Activated gamma-delta T cell (primary cell): Measurements from ENCODE around the gene SGTA.

Experiments
- DNase-seq: peaks from one replicate; lab custom pipeline; 2025; lab: John Stamatoyannopoulos, UW

SGTA gene

DNA sequence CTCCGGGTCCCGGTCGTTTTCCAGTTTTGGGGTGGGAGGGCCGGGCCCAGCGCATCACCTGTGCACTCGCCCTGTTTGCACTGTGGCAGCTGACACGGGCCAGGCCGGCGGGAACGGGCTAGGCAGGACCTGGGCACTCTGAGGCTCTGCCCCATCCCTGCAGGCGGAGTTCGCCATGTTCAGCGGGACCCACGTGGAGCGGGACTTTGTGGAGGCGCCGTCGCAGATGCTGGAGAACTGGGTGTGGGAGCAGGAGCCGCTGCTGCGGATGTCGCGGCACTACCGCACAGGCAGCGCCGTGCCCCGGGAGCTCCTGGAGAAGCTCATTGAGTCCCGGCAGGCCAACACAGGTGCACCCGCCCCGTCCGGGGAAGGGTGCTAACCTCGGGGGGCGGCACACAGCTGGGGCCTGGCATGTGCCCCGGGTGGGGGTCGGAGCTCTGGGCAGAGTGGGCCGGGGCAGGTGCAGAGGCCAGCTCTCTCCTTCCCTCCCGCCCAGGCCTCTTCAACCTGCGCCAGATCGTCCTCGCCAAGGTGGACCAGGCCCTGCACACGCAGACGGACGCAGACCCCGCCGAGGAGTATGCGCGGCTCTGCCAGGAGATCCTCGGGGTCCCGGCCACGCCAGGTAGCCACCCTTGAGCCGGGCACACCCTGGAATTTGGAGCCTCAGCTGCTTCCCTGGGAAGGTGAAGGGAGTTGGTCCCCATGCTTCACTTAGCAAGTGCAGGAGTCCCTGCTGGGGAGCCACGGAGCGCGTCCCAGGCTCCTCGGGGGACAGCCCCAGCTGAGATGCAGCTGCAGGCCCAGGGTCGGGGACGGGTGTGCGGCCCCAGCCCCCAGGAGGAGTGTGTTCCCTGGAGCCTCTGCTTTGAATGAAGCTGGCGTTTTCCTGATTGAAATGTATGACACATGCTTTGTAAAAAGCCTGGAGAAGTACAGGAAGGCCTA is 27.3 kb upstream of the SGTA start:
- DNase-seq, result no peak

DNA sequence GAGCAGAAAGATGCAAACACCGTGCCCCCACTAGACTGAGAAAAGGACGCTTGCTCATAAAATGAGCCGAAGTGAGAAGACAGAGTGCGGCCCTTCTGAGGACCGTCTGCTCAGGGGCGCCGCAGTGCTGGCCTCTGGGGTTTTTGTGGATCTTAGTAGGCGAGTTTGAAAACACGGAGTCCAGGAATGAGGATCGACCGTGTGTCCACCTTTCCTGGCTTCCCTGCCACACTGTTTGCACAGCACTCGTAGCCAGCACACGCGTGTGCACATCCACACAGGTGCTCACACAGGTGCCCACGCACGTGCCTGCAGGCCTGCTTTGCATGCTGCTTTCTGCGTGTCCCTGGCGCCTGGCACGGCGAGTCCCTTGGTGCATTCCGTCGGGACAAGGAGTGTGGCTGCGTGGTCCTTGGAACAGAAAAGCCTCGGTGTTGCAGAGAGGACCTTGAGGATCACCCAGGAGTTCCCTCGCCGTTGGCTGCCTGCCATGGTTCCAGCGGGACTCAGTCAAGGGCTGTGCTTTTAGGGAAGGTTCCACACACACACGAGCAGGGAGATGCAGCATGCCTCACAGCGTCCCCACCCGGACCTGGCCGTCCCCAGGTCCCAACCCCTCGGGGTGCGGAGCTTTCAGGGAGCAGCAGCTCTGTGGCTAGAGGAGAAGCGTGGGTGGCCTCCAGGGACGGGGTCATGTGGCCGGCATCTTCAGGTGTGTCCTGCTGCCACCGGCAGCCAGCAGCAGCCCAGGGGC is 26.5 kb upstream of the SGTA start:
- DNase-seq, result no peak

DNA sequence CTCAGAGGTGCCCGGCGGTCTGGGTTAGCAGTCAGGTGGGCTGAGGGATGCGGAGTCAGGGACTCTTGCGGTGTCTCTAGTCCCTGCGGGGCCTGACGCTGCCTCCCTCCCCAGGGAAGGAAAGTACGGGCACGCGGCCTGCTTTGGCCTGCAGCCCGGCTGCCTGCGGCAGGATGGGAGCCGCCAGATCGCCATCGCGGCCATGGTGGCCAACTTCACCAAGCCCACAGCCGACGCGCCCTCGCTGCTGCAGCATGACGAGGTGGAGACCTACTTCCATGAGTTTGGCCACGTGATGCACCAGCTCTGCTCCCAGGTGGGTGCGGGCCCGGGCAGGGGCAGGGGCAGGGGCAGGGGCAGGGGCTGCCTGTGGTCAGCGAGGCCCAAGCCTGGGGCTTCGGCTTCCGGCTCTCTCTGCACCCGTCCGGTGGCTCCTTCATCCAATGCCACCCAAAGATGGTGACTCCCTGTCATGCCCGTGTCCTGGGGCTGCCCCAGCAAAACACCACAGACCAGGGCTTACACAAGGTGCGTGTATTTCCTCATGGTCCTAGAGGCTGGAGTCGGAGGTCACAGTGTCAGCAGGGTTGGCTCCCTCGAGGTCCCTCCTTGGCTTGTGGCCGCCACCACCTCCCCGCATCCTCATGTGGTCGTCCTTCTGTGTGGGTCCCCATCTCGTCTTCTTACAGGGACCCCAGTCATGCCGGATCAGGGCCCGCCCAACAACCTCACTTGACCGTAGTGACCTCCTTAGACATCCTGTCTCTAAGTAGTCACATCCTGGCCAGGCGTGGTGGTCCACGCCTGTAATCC is 25.3 kb upstream of the SGTA start:
- no peak for DNase-seq

DNA sequence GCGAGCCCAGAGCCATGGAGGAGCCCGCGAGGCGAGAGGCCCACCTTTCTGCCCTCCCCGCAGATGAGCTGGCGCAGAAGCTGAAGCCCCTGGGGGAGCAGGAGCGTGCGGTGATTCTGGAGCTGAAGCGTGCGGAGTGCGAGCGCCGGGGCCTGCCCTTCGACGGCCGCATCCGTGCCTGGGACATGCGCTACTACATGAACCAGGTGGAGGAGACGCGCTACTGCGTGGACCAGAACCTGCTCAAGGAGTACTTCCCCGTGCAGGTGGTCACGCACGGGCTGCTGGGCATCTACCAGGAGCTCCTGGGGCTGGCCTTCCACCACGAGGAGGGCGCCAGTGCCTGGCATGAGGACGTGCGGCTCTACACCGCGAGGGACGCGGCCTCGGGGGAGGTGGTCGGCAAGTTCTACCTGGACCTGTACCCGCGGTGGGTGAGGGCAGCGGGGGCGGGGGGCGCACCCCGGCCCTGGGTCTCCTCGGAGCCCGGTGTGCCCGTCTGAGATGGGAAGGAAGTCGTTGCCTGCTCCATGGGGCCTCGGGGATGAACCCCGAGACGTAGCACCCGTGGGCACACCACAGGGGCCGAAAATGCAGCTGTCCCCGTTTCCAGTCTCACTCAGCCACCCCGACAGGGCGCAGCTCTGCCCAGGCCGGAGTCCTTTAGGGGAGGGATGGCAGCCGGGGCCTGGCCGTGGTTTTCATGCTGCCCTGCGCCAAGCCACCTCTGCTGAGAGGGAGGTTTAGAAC is 24.5 kb upstream of the SGTA start:
- no peak for DNase-seq

DNA sequence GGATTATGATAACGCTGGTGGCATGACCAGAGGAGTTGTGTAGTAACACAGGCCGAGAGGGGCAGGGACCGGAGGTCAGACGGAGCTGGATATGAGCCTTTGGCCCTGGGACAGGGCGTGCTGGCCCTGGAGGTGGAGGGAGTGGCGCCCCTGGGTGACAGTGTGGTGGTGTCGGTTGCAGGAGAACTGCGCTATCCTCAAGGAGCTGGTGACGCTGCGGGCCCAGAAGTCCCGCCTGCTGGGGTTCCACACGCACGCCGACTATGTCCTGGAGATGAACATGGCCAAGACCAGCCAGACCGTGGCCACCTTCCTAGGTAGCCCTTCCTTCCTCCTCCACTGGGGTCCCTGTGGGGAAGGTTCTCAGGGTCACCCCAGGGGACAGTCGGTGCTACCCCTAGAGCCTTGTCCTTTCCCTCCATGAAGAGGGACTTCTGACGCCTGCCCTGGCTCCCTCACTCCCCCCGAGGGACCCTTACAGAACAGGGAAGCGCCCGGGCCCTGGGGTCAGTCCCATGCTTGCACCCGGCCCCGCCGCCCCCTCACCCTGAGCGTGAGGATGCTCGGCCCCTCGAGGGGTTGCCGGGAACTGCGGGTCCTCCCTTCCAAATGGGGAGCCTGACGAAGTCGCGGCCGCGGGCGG is 23.8 kb upstream of the SGTA start:
- DNase-seq, result no peak

DNA sequence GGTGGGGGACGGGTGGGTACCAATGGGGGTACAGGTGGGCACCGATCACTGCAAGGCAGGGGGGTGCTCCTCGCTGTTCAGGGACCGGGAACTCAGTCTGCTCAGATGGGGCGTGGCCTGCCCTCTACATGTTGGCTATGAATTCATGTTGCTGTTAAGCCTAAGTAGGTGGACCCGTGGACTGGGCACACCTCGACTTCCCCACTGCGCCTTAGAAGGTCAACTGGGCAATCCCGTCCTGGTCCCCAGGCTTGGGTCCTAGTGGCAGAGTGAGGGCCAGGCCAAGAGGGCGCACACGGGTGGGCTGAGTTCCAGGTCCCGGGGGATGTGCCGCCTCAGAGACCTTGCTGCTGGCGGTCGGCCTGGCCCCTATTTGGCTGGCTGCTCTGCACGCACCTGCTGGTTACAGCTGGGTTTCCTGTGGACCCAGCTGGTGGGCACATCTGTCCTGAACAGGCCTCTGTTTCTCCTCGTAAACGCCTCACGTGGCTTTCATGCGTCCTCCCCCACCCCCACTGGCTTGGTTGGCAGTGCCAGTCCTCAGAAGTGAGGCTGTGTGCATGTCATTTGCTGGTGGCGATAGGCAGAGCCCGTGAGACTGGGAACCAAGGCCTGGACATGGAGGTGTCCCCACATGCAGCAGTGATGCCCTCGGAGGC is 23.0 kb upstream of the SGTA start:
- no peak for DNase-seq

DNA sequence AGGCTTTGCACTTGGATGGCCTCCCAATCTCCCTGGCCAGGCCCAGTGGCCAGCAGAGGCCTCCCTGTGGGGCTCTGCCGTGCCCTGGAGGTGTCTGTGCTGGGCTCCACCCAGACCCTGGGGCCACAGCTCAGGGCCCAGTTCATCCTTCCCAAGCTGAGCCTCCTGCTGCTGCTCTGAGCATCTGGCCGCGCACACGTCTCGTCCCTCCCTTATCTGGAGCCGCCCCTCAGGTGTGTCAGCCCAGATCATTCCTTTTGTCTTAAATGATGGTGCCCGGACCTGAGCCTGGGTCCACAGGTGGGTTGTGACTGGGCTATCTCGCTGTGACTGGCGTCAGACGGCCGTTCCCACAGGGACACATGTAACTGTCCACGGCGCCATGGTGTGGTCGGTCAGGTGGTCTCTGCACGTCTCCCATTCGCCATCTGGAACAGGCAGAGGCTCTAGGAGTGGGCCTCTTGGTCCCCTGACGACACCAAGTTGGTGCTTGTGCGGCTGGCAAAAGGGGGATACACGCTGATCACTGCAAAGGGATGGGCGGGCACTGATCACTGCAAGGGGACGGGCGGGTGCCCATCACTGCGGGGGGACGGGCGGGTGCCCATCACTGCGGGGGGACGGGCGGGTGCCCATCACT is 22.3 kb upstream of the SGTA start:
- DNase-seq, result no peak

DNA sequence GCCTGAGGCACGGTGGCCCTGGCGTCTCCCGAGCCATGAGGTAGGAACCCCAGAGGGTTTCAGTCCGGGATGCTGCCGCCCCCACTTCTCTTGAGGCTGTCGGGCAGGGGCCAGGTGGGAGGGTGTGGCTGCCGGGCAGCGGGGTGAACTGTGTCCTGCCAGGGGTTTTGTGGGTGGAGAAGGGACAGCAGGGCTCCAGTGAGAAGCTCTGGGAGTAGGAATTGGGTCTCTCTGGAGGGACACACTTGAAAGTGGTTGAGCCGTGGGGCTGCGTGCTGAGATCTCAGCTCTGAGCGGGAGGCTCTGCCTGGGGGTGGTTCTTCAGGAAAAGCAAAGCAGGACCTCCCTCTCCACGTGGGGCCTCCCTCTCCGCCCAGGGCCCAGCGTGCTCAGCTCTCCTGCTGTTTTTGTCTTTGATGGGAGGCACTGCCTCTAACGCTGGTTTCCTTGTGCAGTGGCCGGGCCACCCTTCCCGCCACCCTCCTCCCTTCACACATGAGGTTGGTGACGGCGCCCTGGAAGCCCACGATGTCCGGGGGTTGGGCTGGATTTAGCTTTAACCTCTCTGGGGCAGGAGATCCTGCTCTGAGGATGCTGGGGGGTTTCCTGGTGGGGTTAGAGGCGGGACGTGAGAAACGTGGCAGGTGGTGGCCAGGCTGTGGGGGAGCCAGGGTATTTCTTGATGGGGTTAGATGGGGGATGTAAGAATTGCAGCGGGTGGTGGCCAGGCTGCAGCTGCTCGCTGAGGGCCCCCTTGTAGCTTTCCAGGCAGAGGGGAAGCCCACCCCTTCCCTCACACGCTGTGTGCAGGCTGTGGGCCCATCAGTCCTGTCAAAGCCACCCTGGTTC is 21.3 kb upstream of the SGTA start:
- no peak for DNase-seq

DNA sequence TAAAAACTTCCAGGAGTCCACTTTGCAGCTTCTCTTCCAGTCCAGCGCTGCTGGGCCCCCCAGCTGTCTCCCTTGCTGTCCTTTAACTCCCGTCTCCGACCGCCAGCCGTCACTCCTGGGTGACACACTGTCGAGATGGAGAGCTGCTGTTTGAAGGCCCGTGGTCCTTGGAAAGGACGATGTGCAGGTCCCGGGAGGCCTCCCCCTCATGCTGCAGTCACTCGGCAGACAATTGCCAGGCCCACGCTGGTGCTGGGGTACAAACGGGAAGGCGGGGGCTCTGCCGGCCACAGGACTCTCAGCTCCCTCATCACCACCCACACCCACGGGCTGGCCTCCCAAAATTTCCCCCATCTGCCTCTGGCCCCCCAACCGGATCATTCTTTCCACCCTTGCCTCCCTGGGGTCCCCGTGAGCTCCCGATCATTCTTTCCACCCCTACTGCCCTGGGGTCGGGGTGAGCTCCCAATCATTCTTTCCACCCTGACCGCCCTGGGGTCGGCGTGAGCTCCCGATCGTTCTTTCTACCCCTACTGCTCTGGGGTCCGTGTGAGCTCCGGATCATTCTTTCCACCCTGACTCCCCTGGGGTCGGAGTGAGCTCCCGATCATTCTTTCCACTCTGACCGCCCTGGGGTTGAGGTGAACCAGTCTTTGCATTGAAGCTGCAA is 20.5 kb upstream of the SGTA start:
- no peak for DNase-seq

DNA sequence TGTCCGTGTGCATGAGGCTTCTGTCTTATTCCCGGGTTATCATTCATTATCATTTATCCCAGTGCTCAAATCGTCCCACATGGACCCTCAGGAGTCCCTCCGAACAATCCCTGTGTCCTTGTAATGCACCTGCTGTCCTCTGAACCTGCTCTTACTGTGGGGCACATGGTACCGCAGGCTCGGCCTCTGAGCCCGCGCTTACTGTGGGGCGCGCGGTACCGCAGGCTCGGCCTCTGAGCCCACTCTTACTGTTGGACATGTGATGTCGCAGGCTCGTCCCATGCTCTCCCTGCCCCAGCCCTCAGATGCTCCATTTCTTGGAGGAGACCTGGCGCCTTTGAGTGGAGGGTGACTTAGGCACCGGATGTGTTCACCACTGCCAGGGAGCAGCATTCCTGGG is 19.8 kb upstream of the SGTA start:
- no peak for DNase-seq

DNA sequence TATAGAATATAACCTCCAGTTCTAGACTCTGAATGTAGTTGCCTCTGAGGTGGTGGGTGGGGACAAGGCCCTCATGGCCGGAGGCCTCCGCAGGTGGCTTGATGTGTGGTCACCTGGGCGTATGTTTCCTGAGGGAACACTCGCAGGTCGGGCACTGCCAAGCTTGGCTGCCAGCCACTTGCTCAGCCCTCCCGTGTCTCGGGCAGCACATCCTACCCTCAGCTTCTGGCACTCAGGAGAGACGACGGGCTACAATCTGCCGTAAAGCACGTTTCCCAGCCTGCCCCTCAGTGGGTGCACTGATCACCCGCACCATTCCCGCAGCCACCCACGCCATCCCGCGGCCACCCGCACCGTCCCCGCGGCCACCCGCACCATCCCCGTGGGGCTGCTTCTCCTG is 17.4 kb upstream of the SGTA start:
- DNase-seq, result no peak

DNA sequence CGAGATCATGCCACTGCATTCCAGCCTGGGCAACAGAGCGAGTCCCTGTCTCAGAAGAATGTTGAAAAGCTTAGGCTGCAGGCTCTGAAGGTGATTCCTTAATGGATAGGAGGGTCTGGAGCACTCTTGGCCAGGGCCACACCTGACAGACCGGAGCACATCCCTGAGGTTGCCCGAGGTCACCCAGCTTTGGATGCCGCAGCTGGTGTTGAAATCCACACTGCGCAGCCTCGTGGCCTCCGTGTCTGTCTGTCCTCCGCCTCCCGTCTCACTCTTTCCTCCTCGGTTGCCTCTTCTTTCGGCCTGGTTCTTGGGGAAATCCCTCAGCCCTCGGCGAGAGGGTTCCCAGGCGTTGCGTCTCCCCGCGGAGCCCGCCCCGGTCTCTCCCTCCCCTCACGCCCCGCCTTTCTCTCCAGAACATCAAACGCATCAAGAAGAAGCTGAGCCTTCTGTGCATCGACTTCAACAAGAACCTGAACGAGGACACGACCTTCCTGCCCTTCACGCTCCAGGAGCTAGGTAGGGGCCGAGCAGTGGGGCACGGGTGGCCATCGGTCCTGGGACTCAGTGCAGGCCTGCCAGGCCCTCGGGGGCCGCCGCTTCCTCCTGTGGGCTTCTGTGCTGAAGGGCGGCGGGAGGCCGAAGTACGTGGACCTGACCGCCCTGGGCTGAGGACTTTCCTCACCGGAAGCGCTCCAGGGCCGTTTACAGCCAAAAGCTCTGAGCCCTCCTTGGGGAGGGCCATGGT is 16.4 kb upstream of the SGTA start:
- DNase-seq, result no peak

DNA sequence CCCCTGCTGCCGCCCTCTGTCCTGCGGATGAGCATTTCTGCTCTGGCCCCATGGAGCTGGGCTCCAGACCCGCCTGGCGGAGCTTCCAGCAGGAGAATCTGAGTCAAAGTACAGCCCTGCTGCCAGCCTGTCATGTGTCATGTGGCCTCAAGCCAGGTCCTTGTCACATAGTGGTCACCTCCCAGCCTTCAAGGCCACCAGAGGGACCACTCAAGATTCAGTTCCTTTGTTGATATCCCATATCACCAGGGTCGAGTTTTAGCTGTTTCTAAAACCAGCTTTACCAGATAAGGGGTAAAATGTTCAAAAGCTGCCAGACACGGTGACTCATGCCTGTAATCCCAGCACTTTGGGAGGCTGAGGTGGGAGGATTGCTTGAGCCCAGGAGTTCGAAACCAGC is 15.7 kb upstream of the SGTA start:
- DNase-seq, result no peak

DNA sequence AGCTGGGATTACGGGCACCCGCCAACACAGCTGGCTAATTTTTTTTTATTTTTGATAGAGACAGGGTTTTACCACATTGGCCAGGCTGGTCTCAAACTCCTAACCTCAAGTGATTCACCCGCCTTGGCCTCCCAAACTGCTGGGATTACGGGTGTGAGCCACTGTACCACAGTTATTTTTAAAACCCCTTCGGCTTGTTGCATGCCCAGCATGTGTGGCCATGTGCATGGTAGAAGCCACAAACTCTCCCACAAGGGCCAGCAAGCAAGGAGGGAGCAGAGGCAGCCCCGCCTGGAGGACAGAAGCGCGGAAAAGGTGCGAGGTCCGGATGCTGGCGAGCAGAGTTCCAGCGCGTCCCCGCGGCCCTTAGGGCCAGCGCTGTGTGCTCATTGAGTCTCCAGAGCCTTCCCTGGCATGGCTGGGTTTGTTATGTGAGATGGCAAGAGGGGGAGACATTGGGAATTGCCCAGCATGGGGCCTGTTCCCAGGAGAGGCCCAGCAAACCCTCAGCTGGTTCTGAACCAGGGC is 15.1 kb upstream of the SGTA start:
- no peak for DNase-seq

DNA sequence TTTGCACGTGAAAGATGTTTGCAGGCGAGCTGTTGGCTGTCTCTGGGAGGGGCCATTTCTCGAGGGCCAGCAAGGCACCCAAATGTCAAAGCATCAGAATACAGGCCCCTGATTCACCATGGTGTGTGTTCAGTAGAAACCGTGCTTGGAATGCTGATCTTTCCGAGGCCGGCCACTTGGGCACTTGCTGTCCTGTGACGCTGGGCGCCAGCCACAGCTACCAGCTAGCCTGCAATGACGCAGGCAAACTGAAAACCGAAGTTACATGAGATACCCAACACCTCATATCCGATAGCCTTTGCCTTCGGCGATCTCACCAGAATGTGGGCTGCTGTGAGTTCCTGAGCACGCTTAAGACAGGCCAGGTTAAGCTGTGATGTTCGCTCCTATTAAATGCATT is 14.2 kb upstream of the SGTA start:
- no peak for DNase-seq

DNA sequence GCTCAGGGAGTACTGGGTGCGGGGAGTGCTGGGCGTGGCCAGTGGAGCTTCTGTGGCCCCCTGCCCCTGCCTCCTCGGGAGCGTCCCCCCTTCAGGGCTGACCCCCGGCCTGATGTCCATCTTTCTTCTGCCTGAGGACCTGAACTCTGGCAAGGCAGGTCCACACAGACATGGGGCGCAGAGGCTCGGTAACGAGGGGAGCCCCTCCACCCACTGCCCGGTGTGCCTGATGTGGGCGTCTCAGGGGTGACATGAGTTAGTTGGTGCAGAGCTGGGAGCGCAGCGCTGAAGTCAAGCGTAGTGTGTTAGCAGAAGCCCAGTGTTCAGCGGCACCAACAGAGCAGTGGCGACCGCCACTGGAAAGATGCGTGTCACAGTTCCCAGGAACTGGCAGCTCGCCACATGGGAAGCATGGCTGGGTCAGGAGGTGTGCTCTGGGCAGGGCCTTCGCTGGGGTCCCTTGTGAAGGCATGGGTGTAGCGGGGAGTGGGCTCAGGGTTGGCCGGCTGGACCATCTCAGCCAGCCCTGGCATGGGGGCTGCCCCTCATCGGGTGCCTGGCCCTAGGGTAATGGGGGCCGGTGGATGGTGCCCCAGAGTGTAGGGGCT is 13.7 kb upstream of the SGTA start:
- no peak for DNase-seq
